Medulla oblongata (tissue), 1 donor: Measurements from ENCODE around the gene AGBL5.

Experiments
- DNase-seq: peaks from one replicate; pipeline ENCODE4 v3.0.0-alpha.2; 2015; ENCODE audit errors: extremely low spot score

AGBL5 gene

DNA sequence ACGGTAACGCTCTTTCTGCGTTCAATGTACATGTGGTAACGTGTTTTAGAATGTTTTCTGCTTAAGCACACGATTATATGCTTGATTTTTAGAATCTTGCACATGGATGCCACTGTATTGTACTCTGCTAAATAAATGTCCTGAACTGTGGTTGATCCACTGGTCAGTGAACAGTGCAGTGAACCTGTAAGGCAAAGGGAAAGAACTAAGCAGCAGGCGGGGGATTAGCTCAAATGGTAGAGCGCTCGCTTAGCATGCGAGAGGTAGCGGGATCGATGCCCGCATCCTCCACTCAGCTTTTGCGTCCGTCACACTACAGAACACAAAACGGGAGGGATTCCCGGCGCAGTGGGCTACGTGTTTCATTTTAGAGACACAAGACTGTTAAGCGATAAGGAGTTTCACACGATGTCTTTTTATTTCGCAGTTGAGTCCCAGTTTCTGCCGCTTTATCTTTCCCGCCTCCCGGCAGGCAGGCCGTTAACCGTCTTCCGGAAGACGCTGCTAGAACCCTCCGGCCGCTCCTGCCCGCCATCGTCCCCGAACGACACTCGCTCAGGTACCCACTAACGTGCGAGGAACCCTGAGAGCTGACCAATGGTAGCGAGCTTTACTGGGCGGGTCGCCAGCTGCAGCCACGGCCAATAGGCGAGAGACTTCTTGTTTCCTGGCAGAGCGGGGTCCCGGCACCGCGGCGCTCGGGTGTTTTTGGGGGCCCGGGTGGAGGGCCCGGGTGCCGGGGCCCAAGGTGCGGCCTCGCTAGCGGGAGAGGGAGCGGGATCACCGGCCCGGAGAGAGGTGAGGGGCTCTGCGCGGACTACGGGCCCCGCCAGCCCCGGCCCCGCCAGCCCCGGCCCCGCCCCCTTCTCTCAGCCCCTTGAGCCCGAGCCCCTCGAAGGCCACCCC lies at the start of gene AGBL5:
Gene AGBL5, plus strand, starts transcription at position 673 of the 906 bp plus-strand sequence. CDS start 1,291 bp downstream, outside the sequence.
- peak; percentile 95 for DNase-seq

DNA sequence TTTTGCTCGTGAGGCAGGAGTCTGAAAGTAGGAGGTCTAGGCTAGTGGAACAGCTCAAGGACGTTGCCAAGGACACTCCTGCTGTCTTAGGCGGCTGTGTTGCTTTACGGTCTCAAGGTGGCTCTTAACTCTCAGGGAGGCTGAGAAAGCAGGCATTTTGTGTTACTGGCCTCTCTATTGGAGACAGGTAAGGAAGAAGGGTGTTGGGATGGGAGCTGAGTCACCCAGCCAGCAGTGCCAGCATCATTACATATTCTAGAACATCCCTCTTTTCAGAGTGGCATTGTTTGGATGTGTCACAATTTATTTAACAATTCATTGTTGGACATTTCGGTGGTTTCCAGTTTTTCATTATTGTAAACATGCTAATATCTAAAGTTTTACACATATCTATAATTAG lies 49.5 kb upstream of the AGBL5 start:
- peak; percentile 13 for DNase-seq

DNA sequence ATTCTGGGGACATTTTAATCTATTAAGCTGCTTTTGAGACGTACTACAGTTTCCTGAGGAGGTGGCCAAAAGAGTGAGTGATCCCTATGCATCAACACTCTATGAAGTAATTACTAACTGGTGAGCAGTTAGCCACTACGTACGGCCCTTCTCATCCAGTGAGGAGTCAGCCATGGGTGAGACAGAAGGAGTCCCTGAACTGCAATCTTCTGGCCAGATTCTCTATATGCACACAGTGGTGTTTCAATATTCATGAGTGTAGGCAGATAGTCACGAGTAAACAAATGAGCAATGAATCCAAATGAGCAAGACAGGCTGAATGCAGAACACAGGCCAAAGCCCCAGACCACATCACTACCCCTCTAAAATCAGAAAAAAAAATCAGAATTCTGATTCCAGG lies 48.5 kb upstream of the AGBL5 start:
- DNase-seq = peak; percentile 17

DNA sequence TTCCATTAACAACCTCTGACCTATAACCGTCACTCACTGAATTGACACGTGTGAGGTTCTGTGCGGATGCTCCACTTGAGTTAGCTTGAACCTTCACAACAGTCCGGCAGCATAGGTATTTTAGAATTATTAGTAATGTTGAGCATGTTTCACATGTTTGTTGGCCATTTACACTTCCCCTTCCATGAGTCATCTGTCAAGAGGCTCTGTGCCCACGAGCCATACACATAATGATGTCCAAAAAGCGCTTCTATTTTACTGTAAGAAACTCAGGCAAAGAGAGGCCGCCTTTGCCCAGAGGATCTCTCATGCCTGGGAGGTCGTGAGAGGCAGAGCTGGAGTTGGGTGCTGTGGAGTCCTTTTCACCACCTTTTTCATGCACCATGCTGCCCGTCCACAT lies 47.6 kb upstream of the AGBL5 start:
- DNase-seq = peak; percentile 21

DNA sequence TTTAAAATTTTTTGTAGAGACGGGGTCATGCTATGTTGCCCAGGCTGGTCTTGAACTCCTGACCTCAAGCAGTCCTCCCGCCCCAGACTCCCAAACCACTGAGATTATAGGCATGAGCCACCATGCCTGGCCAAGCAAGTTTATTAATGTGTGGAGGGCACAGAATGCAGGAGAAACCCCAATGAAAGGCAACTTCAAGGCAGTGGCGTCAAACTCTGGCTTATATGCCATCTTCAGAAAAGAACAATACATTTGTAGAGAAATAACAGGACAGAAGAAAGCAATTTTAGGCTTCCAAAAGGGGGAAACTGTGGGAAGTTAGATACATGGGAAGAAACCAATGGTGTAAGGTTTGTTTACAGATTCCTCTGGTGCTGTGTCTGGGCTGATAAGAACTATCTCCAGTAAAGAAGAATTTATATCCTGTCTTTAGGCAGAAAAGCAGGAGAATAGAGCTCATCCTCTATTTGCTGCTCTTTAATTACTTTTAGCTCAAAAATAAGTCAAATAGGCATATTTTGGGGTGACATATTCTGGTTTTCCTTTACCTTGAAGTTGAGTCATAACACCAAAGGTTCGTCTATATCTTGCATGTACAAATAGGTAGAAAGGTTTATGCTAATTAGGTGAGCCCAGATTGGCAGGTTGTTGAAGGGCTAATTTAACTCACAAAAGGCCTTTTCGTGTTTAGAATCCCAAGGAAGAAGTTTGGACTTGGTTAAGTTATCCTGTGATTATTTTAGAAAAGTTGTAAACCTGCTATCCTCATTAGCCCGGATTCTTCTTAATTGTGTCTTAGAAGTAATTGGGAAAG lies 44.7 kb upstream of the AGBL5 start:
- no peak for DNase-seq

- DNase-seq = no peak
Measured at GRCh38 chr2:27007416-27008374, 43.8 kb upstream of the AGBL5 start.

GRCh38 chr2:27008678-27009077 lies 42.8 kb upstream of the AGBL5 start:
- no peak for DNase-seq

GRCh38 chr2:27009083-27009482 lies 42.4 kb upstream of the AGBL5 start:
- no peak for DNase-seq

DNA sequence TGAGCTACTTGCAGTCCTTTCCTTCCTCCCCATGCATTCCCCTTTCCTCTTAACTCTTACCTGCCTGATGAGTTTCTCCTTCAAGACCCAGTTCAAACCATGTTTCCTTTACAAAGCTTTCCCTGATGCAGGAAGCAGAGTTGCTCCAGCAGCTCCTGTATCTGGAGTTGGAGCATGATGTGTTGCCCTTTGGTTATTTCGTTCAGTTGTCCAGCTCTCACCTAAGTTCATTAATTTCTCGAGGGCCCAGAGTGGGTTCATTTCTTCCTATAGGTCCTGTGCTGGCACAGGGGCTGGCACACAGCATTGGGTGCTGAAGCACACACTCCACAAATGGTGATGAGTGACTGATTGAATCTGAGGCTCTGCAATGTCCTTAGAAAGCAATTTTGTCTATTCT lies 41.8 kb upstream of the AGBL5 start:
- no peak for DNase-seq

DNA sequence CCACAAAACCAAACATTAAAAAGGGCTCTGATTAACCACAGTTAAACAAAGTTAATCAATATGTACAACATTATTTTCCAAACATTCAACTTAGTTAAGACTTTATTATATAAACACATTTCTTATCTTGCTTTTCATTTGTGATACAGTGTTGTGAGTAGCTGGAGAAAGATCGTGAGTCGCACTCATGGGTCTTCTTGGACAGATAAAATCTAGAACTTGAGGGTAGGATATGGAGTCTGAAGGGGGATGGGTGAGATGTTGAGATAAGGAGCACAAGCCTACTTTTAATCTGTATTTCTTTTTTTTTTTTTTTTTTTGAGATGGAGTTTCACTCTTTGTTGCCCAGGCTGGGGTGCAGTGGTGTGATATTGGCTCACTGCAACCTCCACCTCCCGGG lies 41.3 kb upstream of the AGBL5 start:
- no peak for DNase-seq

- no peak for DNase-seq
Measured at GRCh38 chr2:27013738-27014137, 37.7 kb upstream of the AGBL5 start.

- peak; percentile 60 for DNase-seq
Measured at GRCh38 chr2:27014771-27015433, 36.6 kb upstream of the AGBL5 start.

- DNase-seq = peak; percentile 72
Measured at GRCh38 chr2:27016801-27017325, 34.6 kb upstream of the AGBL5 start.

DNA sequence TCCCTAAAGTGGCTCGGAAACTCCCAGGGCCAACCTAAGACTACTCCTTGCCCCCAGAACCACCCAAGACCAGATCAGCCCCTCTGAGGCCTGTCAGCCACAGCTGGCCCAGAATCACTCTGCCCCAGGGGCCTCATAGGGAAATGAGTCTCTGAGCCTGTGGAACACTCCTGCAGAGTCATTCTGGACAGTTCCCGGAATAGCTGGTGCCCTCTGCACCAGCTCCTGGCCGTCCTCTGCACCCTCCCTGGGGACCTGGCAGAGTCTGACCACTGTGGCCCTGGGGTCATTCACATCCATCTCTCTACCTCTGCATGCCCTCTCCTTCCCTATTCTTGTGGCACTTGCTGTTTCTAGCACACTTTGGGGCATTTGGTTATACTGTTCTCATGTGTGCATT lies 33.3 kb upstream of the AGBL5 start:
- no peak for DNase-seq

DNA sequence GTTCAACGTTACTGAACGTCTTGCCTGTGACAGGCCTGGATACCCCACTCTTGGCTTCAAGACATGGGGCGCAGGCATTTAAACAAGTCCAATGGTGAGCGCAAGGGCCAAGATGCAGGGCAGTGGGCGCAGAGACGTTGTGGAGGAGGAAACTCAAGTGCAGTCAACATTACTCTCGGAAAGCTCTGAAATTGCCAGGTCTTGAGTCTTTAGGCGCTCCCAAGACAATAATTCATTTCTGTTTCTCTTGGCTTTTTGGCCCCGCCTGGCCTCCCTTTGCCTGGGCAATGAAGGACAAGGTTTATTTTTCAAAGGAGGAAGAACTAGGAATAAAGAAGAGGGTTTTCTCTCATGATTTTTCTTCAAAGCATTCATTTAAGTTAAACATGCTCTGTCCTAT lies 32.0 kb upstream of the AGBL5 start:
- DNase-seq = no peak

DNA sequence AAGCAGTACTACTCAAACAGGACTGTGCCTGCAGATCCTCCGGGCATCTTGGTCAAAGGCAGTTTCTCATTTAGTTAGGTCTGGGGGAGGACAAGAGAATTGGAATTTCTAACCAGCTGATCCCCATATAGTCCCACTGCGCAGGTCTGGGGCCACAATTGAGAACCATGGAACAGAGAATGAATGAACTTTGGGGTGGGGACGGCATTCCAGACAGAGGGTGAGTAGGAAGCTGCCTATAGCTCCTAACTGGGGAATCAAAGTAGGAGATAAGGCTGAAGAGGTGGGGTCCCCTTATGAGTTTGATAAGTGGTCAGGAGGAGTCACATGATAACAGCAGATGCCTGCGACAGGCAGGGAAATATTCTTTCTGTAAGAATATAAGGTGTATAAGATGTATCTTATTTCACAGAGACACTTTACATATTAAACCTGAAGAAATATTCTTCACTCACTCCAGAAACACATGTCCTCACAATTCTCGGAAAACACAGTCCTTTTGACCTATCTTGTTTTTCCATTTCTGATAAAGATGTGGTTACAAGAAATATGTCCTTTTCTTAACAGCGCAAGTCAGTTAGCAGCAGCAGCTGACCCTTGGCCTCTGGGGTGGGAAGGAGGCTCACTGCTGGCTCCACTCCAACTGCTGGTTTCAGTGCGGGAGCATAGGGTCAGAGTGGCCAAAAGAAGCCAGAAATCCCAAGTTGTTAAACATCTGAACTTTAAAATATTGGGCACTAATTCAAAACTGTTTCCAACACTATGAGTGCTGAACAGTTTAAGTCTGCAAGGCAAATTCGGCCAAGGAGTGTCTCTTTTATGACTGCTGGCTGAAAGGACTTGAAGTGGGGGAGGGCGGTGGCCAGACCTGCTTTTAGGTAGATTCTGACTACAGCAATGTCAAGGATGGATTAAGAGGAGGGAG lies 31.3 kb upstream of the AGBL5 start:
- DNase-seq = no peak

DNA sequence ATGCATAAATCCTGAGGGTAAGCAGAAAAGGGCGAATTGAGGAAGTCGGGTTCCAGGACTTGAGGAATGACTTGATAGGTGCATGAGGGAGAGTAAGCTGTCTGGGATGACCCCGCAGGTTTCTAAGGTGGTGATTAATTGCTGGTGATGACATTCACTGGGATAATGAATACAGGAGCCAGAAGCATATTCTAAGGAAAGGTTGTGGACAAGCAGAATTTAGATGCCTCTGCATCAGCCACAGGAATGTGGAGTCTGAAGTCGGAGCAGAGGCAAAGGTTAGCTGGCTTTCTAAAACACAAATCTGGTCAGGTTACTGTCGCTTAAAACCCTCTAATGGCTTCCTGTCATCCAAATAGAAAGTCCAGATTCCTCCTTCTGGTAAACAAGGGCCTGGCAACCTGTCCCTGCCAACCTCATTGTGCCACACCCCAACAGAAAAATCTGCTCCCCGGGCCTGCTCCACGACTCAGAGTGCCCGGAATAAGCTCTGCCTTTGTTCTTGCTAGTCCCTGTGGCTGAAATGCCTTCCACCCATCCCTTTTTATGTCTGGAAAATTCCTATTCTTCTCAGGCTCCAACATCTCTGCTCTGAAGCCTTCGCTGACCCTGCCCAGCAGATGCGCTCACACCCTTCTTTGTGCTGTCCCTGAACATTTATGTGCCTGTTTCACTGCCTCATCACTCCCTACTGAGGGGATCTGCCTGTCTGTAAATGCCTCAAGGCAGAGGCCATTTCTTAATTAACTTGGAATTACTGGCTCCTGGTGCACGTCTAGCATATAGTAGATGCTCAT lies 30.0 kb upstream of the AGBL5 start:
- no peak for DNase-seq

GRCh38 chr2:27023740-27024139 lies 27.7 kb upstream of the AGBL5 start:
- DNase-seq = no peak

GRCh38 chr2:27024188-27024587 lies 27.3 kb upstream of the AGBL5 start:
- DNase-seq = no peak
